NB4 (cell line): ENCODE measurements around the gene MAPK8IP2.

Source experiments
- MYC ChIP-seq: IDR thresholded peaks from 2 replicates; pipeline ENCODE4 v1.6.1; 2011; ENCODE audit warnings: low read depth, low read length
- POLR2A ChIP-seq: IDR thresholded peaks from 2 replicates; pipeline ENCODE4 v1.6.1; 2011; ENCODE audit warnings: mild to moderate bottlenecking; ENCODE audit not compliant: insufficient read length; ENCODE audit errors: extremely low read depth
- TF ChIP-seq, protein P1 (sequence below): IDR thresholded peaks from one replicate; pipeline ENCODE4 v1.5.1; 2012; ENCODE audit warnings: low read depth, low read length

DNA sequence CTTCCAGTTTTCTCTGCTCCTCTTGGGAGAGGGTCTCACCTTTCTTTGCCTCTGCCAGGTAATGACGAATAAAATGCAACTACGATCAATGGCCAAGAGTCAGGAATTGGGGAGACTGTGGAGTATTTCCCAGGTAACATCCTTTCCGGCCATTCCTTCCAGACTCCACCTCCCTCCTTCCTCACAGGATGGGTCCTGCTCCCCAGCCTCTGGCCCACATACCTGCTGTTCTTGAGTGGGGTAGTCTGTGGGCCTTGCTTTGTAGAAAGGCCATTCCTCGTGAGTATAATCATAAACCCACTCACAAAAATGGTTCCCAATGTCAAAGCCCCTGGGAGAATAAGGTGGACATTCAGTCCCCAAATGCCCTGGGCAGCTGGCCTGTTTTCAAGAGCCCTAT, 20.8 kb upstream of the MAPK8IP2 start:
- TF ChIP-seq, protein P1, sequence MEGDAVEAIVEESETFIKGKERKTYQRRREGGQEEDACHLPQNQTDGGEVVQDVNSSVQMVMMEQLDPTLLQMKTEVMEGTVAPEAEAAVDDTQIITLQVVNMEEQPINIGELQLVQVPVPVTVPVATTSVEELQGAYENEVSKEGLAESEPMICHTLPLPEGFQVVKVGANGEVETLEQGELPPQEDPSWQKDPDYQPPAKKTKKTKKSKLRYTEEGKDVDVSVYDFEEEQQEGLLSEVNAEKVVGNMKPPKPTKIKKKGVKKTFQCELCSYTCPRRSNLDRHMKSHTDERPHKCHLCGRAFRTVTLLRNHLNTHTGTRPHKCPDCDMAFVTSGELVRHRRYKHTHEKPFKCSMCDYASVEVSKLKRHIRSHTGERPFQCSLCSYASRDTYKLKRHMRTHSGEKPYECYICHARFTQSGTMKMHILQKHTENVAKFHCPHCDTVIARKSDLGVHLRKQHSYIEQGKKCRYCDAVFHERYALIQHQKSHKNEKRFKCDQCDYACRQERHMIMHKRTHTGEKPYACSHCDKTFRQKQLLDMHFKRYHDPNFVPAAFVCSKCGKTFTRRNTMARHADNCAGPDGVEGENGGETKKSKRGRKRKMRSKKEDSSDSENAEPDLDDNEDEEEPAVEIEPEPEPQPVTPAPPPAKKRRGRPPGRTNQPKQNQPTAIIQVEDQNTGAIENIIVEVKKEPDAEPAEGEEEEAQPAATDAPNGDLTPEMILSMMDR: no peak
- no peak for TF ChIP-seq MYC
- no peak for TF ChIP-seq POLR2A
